ENCODE data around the gene UBE4A.
"Not testable (repeated sequence)": the region's sequence is repeated elsewhere in the genome, so short reads cannot be mapped to it uniquely, and the experiment has no call there.

The UBE4A gene

DNA sequence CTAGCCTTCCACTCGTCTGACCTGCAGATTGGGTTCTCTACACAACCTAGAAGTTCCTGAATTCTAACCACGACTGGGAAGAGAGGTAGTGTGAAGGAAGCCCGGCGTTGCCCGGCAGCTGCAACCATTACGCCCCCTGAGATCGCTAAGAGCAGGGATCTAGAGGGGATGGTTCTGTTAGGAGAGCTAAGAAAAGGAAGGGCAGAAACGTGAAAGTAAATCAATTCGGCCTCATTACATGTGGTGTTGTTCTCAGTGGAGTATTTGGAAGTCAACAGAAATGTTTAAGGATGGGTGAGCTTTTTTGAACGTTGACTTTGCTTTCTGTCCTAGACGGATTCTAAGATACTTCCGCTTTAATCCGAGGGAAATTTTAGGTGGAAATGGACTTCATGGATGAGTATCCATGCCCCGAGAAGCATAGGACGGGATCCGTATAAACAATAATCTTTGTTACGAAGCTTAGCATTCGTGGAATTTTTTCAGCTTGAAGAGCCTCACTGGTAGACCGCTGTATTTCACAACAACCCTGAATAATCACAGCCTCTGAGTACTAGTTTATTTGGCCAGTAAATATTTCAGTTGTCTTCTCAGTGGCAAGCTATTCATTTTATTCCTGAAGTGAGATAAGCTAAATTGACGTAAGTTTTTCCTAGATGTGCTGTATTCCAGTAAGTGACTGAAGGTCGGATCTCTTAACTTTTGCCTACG is 42.6 kb downstream of the UBE4A start:
- no peak for DNase-seq

DNA sequence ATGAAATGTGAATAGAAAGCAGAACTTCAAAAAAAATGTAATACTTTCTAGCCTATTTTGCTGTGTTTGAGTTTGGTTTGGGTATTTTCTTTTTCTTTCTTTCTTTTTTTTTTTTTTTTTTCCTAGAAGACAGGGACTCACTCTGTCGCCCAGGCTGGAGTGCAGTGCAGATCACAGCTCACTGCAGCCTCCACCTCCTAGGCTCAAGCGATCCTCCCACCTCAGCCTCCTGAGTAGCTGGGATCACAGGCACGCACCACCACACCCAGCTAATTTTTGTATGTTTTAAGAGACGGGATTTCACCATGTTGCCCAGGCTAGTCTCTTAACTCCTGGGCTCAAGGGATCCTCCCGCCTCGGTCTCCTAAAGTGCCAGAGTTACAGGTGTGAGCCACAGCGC is 43.2 kb downstream of the UBE4A start:
- DNase-seq, result not testable (repeated sequence)

DNA sequence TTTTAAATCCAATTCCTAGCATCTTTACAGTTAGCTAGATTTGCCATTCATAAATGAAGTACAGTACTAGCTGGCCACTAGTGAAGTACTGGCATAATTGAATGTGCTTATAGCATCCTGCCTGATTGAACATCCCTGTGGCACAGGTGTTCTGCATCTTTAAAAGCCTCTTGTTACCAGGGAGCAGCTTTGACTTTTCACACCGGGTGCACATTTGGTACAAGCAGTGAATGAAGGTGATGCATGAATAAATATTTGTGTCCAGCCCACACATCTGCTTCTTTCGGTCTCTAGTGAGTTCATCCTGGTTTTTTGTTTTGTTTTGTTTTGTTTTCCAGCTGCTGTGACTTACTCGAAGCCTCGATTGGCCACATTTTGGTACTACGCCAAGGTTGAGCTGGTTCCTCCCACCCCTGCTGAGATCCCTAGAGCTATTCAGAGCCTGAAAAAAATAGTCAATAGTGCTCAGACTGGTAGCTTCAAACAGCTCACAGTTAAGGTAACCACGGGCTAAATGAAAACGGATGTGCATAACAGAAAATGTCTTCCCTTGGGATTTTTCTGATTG is 47.3 kb downstream of the UBE4A start:
- DNase-seq, result peak; percentile 5

DNA sequence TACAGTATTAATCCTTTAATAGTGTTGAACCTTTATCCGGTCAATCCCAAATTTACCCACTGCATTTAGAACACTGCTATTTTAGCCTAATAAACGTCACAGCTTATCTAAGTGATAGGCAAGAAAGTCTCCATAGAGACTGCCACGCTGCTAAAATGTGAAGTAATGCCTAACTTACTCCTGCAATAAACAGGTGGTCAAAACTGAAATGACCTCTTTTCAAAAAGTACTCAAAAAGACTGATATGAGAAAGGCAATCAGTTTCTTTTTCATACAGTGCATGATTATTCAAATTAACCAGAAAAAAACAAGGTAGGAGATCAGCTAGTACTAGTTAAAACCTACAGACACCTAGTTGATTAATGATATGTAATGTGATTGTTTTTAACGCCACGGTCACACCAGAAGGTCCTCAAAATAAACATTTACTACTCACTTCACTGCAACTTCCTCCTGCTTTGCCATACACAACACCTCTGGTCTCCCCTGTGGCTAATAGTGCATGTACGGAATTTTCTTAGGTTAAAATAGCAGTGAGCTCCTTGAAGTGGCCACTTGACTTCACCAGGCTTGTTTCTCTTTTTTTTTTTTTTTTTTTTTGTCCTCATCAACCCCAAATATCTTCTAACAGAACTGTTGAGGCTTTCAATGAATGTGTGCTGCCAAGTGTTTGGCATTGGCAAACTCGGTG is 50.8 kb downstream of the UBE4A start:
- no peak for DNase-seq

DNA sequence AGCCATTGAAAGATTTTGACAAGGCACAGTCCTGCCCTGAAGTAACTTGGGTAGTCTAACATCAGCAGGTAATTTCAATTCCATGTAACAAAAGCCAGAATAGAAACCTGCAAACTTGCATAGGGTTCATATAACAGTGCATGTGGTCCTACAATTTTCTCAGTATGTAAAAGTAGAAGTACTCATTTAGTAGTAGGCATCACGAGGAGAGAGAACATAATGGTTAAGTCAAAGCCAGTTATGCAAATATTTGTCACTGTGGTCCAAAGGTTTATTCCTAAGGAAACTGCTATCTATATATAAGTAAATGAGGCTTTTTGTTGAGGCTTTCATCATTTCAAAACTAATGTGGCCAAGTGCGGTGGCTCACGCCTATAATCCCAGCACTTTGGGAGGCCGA is 52.1 kb downstream of the UBE4A start:
- no peak for DNase-seq

DNA sequence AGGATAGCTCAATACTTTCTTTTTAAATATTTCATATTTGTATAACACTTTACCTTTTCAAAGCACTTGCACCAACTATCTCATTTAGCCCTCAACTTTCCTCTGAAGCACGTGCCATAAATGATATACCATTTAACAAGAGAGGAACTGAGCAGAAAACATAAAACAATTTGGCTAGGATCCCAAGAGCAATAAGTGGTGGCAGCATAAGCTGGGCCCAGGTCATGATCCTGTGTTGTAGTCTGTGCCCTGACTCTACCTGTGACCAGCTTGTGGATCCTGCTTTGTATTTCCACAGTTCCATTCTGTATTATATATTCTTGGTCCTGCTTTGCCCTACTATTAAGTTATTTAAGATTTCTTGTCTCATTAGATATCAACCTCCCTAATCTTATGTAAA is 53.5 kb downstream of the UBE4A start:
- no peak for DNase-seq

DNA sequence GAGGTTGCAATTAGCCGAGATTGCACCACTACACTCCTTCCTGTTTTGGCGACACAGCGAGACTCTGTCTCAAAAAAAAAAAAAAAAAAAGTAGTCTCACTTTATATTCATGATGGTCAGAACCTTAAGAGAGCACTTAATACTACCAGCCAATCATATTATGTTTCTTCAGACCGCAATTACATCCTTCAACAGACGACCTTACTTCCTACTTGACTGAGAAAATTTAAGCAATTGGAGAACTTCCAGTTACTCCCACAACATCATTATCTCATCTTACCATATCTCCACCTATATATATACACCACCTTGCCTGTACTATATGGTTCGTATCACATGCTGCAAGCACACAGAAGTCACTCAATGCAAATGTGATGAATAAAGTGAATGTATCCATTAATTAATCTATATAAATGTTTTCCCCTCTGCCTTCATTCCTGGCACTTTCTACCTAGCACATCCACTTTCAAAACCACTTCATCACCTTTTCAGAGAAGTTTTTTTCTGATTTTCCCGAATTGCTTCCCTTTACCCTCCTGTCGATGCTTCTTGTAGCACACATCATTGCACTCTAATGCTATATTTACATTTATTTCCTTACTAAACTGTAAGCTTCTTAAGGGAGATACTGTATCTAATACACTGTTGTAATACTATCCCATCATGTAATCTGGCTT is 55.8 kb downstream of the UBE4A start:
- DNase-seq, result no peak

DNA sequence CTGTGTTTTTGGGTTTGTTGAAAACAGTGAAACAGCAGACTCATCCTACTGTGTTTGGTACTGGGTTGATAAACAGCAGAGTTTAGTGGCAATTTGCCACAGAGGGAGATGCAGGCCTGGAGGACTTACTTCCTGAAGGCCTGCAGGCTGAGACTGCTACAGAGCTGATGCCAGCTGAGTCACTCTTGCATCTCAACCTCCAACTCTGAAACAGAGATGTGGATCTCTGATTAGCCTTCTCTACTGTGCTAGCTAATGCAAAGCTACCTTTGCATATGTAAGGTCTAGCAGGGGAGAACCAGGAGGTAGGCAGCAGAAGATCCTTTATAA is 56.3 kb downstream of the UBE4A start:
- no peak for DNase-seq

DNA sequence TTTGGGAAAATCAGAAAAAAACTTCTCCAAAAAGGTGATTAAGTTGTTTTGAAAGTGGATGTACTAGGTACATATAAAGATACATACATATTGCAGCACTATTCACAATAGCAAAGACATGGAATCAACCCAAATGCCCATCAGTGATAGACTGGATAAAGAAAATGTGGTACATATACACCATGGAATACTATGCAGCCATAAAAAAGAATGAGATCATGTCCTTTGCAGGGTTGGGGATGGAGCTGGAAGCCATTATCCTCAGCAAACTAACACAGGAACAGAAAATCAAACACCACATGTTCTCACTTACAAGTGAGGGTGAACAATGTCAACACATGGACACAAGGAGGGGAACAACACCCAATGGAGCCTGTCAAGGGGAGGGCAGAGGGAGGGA is 57.5 kb downstream of the UBE4A start:
- DNase-seq, result not testable (repeated sequence)

DNA sequence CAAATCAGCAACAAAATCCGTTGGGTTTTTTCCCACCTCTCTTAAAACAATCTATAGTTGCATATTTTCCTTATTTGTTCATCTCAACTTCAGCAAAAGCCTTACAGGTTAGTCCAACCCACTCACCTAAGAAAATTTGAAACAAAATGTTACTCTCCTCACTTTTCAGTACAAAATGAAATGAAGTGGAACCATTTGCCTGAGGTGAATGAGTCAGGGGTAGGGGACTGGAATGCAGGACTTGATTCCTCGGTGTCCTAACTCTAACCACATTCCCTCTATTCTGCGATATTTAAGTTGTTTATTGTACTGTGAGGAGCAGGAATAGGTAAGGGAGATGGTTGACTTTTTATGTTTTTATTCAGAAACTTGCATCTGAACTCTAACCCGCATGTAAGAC is 58.4 kb downstream of the UBE4A start:
- no peak for DNase-seq

DNA sequence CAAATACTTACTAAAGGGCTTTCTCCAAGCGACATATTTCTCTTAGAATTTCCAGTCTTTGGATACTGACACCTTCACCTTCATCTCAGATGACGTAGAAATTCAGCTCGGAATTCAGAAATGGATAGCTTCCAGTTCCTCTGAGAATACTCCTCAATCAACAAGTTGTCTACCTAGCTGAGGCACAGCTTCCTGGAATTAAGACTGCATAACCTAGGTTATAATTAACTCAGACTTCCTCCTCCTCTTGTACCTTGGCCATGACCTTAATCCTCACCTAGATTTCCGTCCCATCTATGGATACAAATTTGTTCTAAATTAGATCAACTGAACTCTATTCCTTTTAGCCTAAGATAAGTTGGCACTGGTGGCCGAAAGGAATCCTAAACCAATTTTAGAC is 59.4 kb downstream of the UBE4A start:
- no peak for DNase-seq

DNA sequence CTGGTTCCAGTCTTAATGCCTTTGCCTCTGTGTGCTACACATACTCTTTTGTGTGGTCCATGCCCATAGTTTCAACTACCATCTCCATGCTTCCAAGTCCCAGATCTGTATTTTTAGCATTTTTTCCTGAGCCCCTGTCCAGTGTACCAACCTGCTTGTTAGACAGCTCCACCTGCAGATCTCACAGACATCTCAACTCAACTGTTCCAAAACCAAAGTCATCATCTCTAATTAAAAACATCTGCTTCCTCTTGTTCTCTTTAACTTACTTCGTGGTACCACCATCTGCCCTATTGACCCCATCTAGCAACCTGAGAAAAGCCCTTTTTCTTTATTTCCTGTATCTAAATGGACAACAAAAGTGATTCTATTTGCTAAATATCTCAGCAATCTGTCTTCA is 68.3 kb downstream of the UBE4A start:
- no peak for DNase-seq

DNA sequence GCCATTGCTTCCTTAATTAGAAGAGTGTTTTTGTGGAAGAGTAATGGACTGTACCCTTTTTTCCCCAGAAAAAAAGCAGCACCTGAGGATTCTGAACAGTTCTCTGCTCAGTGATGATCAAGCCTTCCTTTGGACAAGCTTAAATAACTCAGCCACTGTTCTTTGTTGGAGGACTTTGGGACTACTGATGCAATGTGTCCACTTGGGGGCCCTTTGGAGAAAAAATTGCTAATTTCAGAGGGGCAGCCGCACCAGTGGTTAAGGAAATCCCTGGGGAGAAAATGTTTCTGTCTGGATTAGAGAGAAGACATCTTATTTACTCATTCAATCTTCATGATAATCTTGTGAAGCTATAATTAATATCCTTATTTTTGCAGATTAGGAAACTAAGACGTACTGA is 71.6 kb downstream of the UBE4A start:
- DNase-seq, result no peak

DNA sequence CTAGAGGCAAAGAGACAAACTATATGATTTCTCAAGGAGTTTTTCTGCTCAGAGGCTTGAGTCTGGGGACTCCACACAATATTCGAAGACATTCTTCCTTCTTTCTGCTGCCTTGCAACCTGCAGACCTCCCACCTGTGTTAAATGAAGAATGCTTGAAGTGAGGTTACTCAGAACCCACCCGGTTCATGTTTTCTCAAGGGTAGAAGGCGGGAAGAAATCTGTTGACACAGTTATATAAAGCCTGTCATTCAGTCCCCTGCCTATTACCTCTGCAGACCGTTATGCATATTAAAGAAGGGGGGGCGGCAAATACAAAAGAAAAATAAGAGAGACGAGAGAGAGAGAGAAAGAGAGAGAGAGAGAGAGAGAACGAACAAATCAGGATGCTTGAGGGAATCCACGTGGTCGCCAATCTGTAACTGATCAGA is 74.7 kb downstream of the UBE4A start:
- DNase-seq, result peak; percentile 17

DNA sequence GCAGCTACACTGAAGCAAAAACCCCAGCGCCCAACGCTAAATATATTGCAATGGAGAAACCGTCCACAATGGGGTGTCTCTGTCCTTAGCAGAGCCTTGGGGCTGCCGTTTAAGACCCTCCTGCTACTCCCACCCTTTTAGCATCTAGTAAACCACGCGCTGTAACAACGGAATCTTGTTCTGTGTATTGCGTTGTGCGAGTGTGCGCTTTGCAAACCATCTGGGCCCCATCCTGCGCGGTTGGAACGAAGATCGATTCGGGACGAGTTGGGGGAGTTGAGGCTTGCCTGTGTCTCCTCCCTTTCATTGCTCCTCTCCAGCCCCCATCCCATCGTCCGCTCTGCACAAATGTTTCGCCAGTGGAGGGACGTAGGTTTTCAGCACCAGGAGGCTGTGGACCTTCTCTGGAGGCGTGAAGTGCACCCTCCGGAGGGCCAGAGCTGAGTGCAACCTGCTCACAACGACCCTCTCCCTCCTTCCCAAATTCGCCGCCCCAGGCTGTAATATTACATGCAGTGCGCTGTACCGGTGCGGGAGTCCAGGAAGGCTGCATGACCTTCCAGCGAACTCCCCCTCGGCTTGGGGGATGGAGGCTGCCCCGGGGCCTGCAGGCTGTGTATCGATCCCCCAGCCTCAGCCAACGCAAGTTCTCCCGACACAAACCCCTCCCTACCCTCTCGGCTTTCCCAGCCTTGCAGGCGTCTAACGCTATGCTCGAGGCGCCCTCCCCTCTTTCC is 75.3 kb downstream of the UBE4A start:
- no peak for DNase-seq

DNA sequence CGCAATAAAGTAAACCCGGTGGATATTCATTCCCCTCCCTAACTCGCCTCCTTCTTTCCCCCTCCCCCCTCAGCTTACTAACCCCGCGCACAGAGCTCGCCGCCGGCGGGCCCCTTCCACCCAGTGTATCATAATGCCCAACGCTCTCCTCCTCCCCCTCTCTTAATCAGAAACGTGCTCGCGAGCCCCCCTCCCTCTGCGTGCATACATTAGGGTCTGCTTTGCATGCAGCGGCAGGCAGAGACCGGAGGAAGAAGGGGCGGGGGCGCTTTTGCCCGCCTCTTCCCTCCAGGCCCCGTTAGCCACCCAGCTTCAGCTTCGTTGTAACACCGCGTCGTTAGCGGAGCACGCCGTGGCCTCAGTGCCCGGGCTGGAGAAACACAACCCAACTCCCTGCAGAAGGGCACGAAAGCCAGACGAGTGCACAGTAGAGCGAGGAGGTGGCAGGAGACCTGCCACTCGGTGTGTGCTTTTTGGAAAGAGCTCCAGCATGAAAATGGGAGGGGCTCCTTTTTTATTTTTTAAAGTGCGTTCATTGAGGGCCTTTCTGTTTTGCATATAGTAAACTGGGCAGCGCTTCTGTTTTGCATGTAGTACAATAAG is 76.0 kb downstream of the UBE4A start:
- peak; percentile 39 for DNase-seq

DNA sequence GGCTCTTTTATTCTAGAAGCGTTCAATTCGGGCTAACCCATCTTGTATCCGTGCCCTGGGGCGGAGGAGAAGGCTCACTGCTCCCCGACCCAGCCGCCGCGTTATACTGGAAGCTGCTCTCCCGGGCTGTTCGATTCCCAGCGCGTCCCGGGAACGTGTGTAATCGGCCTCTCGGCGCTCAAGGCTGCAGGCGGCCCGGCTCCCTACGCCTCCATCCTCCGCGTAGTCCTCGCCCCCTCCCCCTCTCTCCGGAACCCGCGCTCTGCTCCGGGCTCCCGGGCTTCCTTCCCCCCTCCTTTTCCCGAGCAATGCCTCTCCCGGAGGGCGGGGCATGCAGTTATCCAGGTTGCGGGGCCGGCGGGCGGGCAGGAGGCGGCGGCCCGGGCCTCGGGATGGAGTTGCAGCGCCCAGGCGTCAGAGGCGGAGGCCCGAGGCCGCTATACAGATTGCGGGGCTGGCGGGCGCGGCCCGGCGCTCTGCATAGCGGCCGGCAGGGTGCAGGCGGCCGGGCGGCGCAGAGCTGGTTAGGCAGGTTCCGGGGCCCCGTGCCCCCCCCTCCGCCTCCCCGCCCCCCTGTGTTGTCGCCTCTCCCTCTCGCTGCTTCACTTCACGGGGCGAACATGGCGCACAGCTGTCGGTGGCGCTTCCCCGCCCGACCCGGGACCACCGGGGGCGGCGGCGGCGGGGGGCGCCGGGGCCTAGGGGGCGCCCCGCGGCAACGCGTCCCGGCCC is 76.7 kb downstream of the UBE4A start, which contains the start of gene KMT2A:
TSS of gene KMT2A (plus strand) at position 600 of the 732 bp plus-strand sequence. CDS start at position 621, 21 bp downstream.
- DNase-seq, result peak; percentile 52

DNA sequence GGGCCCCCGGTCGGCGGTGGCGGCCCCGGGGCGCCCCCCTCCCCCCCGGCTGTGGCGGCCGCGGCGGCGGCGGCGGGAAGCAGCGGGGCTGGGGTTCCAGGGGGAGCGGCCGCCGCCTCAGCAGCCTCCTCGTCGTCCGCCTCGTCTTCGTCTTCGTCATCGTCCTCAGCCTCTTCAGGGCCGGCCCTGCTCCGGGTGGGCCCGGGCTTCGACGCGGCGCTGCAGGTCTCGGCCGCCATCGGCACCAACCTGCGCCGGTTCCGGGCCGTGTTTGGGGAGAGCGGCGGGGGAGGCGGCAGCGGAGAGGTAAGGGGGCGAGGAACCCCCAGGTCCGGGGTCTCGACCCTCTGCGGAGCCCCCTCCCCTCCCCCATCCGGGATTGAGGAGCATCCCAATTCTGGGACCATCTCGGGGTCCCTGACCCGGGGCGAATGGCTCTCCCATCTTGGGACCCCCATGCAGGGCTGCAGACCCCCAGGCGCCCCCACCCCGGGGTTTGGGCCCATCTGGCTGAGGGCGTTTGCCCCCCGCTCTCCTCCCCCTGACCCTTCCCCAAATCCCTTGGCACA is 77.3 kb downstream of the UBE4A start:
- no peak for DNase-seq

DNA sequence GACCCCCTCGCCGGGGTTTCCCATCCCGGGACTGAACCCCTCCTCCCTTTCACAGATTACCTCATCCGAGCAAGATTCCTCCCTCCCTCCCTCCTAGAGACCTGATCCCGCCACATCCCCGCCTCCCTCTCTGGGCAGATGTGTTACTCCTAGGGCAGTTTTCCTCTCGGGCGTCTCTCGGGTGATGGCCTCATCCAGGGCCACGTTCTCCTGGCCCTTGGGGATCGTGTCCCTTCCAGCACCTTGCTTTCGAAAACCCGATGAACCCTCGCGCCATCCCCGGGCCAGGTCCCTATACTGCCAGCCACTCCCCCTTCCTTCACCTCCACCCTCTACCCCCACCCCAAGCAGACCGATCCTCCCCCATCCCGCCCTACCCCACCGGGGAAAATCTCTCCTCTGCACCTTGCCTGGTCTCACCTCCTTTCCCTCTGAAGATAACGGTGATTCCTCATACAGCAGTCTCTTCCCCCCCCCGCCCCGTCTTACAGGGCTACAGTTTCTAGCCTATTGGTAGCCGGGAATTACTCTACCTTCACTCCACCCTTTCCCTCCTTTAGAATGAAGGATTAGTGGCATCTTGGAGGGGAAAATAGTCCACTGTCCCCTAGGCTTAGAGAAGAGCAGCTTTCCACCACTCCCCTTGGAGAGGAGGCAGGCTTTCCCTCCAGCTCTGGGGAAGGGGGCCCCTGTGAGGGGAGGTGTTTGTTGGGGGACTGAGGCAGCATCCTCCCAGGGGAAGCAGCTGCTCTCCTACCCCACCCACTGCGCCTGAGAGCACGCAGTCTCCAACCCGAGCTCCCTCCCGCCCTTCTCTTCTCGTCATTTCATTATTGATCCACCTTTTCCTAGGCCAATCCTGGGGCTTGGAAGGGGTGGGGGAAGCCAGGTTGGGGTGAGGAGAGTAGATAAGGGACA is 78.1 kb downstream of the UBE4A start:
- DNase-seq, result no peak

DNA sequence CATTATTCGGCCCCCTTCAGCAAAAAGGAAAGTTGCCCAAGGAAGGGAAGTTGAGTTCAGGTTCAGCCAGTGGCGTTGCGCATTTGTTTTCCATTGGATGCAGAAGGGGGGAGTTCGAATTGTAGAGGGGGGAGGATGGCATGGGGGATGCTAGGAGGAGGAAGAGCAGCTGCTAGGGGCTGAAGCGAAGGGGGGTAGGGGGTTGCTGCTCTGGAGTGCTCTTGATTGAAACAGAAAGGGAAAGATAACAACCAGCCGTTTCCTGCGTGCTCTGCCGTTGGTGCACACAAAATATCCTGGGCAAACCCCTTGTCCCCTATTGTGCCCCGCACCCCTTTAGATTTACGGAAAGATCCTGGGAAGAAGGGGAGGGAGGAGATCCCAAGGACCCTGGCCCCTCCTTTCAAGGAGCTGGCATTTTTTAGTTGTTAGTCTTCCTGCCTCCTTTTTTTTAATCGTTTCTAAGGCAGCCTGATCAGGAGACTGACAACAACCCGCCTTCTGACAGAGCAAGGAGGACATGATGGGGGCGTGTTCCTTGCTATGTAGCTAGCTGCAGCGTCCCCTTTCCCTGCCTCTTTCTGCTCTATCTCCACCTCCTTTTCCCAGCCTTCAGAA is 79.0 kb downstream of the UBE4A start:
- no peak for DNase-seq
